GM21619 (cell line): ENCODE results near the gene SRR.

Experiments used
- ATAC-seq: cut with Tn5 transposase; IDR thresholded peaks from one replicate; pipeline ENCODE4 v1.9.1; 2021; ENCODE audit not compliant: unreplicated experiment

Gene SRR

DNA sequence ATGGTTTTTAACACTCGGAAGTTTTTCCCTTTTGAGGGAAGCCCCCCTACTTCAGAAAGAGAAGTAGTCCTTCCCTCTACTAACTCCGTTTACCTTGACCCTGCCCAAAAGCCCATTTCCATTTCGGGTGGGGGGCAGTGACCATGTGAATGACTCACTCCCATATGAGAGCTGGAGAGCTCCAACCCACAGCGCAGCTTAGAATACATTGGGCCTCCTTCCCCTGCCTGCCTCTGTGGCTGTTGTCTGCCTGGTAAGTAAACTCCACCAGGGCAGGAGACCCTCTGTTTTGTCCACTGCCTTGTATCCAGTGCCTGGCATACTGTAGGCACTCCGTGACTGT is 34.5 kb downstream of the SRR start:
- ATAC-seq, result no peak

GRCh38 chr17:2343421-2343820 is 39.7 kb downstream of the SRR start:
- no peak for ATAC-seq

- ATAC-seq, result no peak
These were observed 40.8 kb downstream of the SRR start for GRCh38 chr17:2344528-2344927.

- ATAC-seq, result no peak
These were observed 42.7 kb downstream of the SRR start for GRCh38 chr17:2346475-2346874.

DNA sequence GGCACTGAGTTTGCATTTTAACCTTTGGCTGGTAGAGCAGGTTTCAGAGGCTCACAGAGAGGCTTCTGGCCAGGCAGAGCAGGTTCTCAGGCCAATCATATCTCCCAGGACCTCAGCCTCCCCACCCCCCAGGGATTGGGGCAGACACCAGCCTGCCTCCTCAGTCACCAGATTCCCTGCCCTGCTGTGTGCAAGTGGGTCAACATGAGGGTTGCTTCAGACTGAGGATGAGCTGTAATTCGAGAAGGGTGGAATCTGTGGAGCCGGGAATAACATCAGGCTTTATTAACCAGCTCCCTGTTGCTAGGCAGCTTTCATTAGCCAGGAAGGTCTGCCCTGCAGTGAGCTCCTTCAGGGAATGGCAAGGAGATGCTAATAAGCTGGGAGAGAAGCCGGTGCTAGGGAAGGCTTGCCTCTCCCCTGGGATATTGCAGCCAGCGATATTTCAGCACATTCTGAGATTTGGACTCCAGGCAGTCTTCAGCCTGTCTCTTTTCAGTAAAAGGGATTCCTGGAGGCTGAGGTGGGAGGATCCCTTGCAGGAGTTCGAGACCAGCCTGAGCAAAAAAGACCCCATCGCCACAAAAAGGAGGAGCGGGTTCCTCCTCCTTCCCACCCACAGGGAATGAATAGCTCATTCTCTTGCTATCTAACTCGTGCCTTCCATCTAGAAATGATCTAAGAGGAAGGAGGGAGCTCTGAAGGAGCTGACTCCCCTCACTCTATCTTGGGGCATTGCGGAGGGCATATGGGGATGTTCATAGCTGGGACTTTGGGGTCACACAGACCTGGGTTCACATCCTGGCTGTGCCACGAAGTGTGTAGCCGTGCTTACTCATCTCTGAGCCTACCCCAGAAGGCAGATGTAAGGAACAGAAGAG is 44.3 kb downstream of the SRR start:
- ATAC-seq, result no peak

DNA sequence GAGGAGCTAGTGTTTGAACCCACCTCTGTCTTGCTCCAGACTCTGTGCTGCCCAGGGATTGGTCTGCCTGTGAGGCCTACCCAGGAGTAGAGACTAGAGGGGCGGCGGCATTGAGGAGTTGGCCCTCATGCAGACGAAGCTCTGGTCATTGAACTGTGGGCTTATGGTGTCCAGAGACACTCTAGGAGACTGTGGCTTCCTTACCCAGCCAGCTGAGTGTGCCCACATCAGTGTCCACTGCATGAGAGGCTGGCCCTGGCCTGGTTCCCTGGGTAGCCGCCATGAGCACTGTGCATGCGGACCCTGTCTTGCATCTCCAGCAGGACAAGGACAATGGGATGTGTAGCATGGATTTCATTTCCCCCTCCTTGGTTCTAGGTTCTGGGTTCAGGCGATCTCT is 47.5 kb downstream of the SRR start:
- no peak for ATAC-seq

DNA sequence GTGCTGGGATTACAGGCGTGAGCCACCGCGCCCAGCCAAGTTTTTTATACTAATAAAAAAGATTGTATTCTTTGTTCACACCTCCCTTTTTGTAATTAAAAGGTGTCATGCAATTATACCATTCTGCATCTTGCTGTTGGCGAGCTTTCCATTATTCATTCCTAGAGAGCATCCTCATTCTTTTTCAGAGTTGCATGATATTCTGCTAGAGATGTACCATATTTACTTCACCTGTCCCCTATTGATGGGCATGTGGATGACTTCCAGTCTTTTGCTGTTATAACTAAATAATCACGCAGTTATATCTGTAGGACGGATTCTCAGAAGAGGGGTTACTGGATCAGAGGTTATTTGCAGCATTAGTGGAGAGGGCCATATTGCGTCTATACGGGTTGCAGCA is 50.6 kb downstream of the SRR start:
- no peak for ATAC-seq

DNA sequence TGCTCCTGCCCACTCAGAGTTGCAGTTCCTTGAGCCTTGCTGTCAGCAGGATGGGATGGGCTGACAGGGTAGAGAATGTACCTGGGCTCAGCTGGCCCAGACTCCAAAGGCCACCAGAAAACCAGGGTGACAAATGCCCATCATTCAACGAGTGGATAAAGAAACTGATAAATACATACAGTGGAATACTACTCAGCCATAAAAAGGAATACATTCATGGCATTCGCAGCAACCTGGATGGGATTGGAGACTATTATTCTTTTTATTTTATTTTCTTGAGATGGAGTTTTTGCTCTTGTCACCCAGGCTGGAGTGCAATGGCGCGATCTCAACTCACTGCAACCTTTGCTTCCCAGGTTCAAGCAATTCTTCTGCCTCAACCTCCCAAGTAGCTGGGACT is 53.5 kb downstream of the SRR start:
- ATAC-seq, result no peak

GRCh38 chr17:2357931-2358434 is 54.2 kb downstream of the SRR start:
- ATAC-seq, result no peak

DNA sequence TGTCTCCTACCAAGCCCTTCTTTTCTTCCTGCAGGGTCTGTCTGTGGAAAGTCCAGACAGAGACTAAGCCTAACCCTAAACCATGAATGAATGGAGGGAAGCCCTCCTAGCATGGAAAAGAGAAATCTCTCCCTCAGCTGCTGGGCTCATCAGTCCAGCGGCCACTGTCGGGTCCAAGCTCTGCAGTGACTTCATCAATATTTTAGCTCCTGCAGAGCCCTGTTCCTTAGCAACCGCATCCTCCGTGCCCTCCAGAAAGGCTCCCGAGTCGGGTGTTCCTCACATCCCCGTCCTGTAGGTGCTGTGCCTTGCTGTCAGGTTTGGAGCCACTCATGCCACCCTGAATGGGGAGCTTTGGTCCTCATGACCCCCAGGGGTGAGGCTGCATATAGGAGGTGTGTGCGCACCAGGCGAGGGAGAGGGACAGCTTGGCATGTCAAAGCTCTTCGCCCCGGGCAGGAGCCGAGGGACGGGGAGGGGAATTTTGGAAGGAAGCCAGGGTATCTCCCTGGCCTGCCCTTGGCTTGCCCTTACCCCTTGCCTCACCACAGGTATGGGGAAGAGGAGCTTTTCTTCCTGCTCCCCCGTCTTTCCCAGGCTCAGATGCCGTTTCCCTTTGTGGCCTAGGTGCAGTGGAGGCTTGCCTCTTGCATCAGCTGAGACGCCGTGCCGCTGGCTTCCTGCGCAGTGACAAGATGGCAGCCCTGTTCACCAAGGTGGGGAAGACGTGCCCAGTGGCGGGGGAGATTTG is 57.4 kb downstream of the SRR start:
- no peak for ATAC-seq

GRCh38 chr17:2362016-2362415 is 58.3 kb downstream of the SRR start:
- no peak for ATAC-seq

DNA sequence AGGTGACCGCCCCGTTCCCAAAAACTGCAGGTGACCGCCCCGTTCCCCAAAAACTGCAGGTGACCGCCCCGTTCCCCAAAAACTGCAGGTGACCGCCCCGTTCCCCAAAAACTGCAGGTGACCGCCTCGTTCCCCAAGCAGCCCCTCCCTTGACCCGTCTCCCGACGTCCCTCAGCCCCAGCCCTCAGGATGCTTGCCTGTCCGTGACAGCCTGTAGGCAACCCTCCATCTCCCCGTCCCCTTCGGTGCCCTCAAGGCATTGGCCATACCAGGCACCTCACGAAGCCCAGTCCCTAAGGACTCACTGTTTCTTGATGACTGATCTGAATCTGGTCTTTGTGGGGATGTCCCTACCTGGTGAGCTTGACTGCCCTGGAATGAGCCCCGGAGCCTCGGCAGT is 58.7 kb downstream of the SRR start:
- no peak for ATAC-seq

DNA sequence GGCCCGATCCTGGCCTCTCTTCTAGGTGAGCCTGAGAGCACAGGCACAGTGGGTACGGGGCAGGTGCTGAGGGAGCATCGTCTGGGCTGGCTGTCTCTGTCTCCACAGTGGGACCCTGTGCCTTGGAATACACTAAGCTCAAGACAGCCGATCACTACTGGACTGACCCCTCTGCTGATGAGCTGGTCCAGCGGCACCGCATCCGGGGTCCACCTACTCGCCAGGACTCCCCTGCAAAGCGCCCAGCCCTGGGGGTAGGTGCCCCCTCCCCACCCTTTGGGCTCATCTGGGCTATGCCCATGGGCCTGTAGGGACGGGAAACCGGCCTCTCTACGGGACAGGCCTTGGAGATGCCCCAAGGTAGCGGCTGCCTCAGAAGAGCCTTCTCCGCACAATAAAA is 59.1 kb downstream of the SRR start:
- no peak for ATAC-seq

- no peak for ATAC-seq
These were observed 59.6 kb downstream of the SRR start for GRCh38 chr17:2363318-2363717.

DNA sequence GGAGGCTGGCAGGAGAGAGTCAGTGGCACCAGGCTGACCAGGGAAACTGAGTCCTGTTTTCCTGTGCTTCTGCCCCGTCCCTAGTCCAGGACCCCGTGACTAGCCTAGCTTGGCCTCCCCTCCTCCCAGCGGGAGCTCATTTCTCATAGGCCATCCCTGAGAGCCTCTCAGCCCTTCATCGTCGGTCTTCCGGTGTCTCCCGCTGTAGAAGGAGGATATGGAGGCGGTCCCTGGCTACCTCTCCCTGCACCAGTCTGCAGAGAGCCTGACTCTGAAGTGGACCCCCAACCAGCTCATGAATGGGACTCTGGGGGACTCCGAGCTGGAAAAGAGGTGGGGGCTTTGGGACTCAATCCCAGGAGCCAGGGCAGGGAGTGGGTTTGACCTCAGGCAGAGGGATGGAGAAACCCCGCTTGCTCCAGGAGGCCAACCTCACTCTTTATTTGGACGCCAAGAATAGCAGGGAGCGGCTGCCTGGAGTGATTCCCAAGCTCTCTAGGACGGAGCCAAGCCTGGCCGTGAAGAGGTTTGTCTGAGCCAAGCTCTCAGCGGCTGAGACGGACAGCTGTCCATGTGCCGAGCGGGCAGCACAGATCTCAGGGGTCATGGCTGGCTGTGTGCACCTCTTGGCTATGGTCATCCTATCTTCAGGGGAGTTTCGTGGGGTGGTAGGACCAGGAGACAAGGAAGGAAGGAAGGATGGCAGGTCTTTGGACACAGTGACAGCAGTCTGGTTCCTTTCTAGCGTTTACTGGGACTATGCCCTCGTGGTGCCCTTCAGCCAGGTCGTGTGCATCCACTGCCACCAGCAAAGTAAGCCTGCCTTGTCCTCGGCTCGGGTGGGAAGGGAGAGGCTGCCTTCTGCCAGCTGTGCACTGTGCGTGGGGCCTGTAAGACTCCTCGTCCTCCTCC is 60.4 kb downstream of the SRR start:
- no peak for ATAC-seq

DNA sequence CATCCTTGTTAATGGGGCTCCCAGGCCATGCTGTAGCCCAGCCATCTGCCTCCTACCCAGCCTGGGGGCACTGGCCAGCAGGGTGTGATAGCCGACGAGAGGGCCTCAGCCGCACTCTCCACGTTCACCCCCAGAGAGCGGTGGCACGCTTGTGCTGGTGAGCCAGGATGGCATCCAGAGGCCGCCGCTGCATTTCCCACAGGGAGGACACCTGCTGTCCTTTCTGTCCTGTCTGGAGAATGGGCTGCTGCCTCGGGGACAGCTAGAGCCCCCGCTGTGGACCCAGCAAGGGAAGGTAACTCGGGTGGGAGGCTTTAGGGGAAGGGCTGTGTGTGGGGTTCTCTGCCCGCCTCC is 61.0 kb downstream of the SRR start:
- ATAC-seq, result no peak

DNA sequence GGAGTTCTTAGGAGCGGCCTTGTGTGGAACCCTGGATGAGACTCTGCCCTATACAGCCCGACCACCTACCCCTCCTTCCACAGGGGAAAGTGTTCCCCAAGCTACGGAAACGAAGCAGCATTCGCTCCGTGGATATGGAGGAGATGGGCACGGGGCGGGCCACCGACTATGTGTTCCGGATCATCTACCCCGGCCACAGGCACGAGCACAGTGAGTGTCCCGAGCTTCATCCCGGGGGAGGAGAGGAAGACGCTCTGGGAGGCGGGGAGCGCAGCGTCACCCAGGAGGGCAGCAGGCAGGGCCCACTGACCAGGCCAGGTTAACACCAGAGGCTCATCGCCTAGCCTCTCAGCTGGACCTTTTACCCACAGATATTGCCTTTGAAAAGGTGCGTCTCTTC is 61.4 kb downstream of the SRR start:
- ATAC-seq, result no peak

DNA sequence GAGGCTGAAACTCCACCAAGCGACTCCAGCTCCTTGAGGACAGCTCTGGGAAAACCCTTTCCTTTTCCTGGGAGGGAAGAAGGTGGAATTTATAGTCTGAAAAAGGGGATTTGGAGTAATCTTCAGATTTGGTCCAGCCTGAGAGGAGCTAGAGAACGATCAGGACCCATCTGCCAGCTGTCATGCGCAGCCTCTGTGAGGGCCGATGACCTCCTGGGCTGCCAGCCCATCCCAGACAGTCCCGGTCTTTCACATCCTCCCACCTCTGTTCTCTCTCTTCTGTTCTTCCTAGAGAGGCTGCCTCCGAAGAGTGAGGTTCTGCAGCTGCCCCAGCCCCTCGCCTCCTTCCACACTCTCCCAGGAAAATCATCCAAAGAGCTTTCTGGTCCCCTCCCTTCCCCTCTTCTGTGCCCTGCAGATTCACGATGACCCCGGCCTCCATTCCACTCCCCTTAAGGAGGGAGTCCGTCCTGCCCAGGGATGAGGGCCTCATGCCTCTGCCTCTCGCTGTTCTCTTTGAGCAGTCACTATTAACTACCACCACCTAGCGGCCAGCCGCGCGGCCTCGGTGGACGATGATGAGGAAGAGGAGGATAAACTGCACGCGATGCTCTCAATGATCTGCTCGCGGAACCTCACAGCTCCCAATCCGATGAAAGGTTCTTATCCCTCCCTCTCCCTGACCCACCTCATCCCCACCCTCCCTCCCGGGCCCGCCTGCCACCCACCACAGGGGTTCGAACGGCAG is 63.2 kb downstream of the SRR start:
- ATAC-seq, result no peak

DNA sequence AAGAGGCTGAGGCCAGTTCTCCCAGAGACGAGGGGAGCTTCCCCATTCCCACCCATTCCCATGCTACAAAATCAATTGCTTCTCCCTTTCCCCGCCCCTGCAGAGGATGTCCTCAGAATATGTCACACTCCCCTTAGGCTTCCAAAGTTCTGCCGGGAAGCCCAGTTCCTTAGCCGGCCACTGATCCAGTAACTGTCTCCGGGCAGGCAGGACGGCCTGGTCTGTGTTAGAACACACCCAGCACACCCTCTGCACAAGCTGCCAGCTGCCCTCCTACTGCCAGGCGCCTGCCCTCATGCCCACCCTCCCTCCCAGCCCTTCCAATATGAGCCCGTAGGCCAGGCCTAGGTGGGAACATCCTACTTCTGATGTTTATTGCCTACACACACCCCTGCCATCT is 64.6 kb downstream of the SRR start:
- no peak for ATAC-seq

DNA sequence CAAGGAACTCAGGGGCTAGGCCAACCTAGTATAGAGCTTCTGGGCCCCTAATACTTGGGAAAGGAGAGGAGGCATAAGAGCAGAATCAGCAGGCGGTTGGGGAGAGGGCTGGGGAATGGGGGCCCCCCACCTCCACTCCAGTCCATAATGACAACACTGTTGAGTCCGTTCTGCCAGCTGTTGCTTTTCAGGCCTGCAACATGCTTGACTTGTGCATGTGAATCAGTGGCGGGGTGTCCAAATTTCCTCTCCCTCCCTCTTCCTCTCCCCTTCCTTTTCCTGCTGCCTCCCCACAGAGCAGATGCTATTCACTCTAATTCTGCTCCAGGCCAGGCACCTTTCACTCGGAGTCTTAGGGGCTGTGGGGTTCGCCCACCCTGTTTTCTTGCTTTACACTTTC is 65.3 kb downstream of the SRR start:
- no peak for ATAC-seq
